ENCODE measurements around the gene KIF5A.

- TF ChIP-seq CTCF (IDR thresholded peaks at IDR 0.05; ENCODE audit: insufficient read depth, low read length, poor library complexity, severe bottlenecking) (no peak), EZH2phosphoT487 (conservative IDR thresholded peaks at IDR 0.05; ENCODE audit: low read length) (no peak)
Measured at GRCh38 chr12:57543581-57543980, 6.3 kb upstream of the KIF5A start.

Measured in SU-DHL-6 (cell line).